IMR-90 (cell line): ENCODE measurements around the gene PFDN6. TPM values are rescaled to one million over a fixed set of nuclear protein-coding genes. Genes with fewer than 3 reads are reported as not detected.
A peak's percentile ranks its signal among the peaks of the same experiment; 100 is the strongest.

Source experiments
- ATAC-seq: fragments of 200-7000 bp; cut with Tn5 transposase; 2 replicates; pipeline ENCODE4 v1.9.1; 2020; ENCODE audit warnings: low read depth, mild to moderate bottlenecking, moderate library complexity
- BruUV-seq: library from RNA; stranded (reverse); fragments of 400-500 nt; replicated peaks from 2 replicates; lab custom pipeline; 2021; lab: Mats Ljungman, UMichigan
- CTCF ChIA-PET: fragments of 300-600 bp; formaldehyde crosslinking; extraction: SDS; loops from one replicate; lab custom pipeline; 2021; ENCODE audit warnings: antibody characterized with exemption; lab: Yijun Ruan, JAX
- POLR2A ChIA-PET: fragments of 300-600 bp; sonication (Branson Sonifier 250); formaldehyde crosslinking; loops from one replicate; lab custom pipeline; 2022; ENCODE audit warnings: antibody characterized with exemption; ENCODE audit not compliant: unreplicated experiment; lab: Charles Lee
- DNase-seq: peaks from one replicate; pipeline ENCODE4 v3.0.0; 2013
- H2AFZ ChIP-seq: replicated peaks from 2 replicates; pipeline ENCODE3; 2013; ENCODE audit warnings: low read length, mild to moderate bottlenecking; ENCODE audit not compliant: poor library complexity
- H2AK5ac ChIP-seq: 2 replicates; pipeline ENCODE4 v1.6.1; 2013; ENCODE audit warnings: low read depth, low read length, inconsistent platforms
- H2AK9ac ChIP-seq: replicated peaks from 2 replicates; pipeline ENCODE3; 2013; ENCODE audit warnings: mild to moderate bottlenecking, low read depth, low read length, moderate library complexity; ENCODE audit not compliant: poor library complexity
- H2BK120ac ChIP-seq: 2 replicates; pipeline ENCODE4 v1.6.1; 2013; ENCODE audit warnings: low read depth, low read length, inconsistent platforms
- H2BK15ac ChIP-seq: 3 replicates; pipeline ENCODE4 v1.6.1; 2013; ENCODE audit warnings: low read depth, low read length, inconsistent platforms
- H2BK20ac ChIP-seq: 2 replicates; pipeline ENCODE4 v1.6.1; 2013; ENCODE audit warnings: low read depth, mild to moderate bottlenecking, inconsistent platforms, low read length, moderate library complexity
- H2BK5ac ChIP-seq: 2 replicates; pipeline ENCODE4 v1.6.1; 2013; ENCODE audit warnings: mild to moderate bottlenecking, low read depth, low read length, inconsistent platforms; ENCODE audit not compliant: poor library complexity, severe bottlenecking
- H3K14ac ChIP-seq: replicated peaks from 2 replicates; pipeline ENCODE4 v1.6.1; 2013; ENCODE audit warnings: low read depth, low read length, inconsistent platforms
- H3K18ac ChIP-seq: 2 replicates; pipeline ENCODE4 v1.6.1; 2013; ENCODE audit warnings: low read depth, low read length, control low read depth
- H3K23ac ChIP-seq: 2 replicates; pipeline ENCODE4 v1.6.1; 2013; ENCODE audit warnings: low read depth, low read length, inconsistent platforms
- H3K27ac ChIP-seq: 2 replicates; pipeline ENCODE4 v1.5.1; 2013; ENCODE audit warnings: mild to moderate bottlenecking, control low read depth, low read length; ENCODE audit not compliant: insufficient read depth
- H3K27me3 ChIP-seq: 2 replicates; pipeline ENCODE4 v1.6.1; 2013; ENCODE audit warnings: low read length; ENCODE audit not compliant: control insufficient read depth, insufficient read depth
- H3K36me3 ChIP-seq: 2 replicates; pipeline ENCODE4 v1.6.1; 2013; ENCODE audit warnings: low read length, mixed read lengths; ENCODE audit not compliant: control insufficient read depth, insufficient read depth
- H3K4ac ChIP-seq: 2 replicates; pipeline ENCODE4 v1.6.1; 2013; ENCODE audit warnings: low read depth, low read length, inconsistent platforms
- H3K4me1 ChIP-seq: 2 replicates; pipeline ENCODE4 v1.6.1; 2013; ENCODE audit warnings: low read length, mixed read lengths; ENCODE audit not compliant: control insufficient read depth, insufficient read depth
- H3K4me2 ChIP-seq: 2 replicates; pipeline ENCODE4 v1.6.1; 2013; ENCODE audit warnings: low read depth, mild to moderate bottlenecking, control low read depth, low read length, moderate library complexity
- H3K4me3 ChIP-seq: 2 replicates; pipeline ENCODE4 v1.5.1; 2013; ENCODE audit warnings: low read depth, mild to moderate bottlenecking, control low read depth, low read length, moderate library complexity; ENCODE audit not compliant: insufficient read depth
- H3K56ac ChIP-seq: 2 replicates; pipeline ENCODE4 v1.6.1; 2013; ENCODE audit warnings: low read length, inconsistent platforms; ENCODE audit not compliant: insufficient read depth; ENCODE audit errors: extremely low read depth
- H3K79me1 ChIP-seq, 2 experiments: 2 replicates each; pipeline ENCODE4 v1.6.1; 2013; ENCODE audit warnings: low read length in 2 of 2, inconsistent platforms in 1 of 2, low read depth in 1 of 2
- H3K9ac ChIP-seq: 2 replicates; pipeline ENCODE4 v1.6.1; 2013; ENCODE audit warnings: low read depth, low read length, control low read depth
- H3K9me1 ChIP-seq: 2 replicates; pipeline ENCODE4 v1.6.1; 2013; ENCODE audit warnings: low read length, inconsistent platforms; ENCODE audit not compliant: insufficient read depth
- H3K9me3 ChIP-seq: 2 replicates; pipeline ENCODE4 v1.6.1; 2013; ENCODE audit warnings: low read length; ENCODE audit not compliant: control insufficient read depth, insufficient read depth
- H4K20me1 ChIP-seq: 2 replicates; pipeline ENCODE4 v1.6.1; 2013; ENCODE audit warnings: low read length, inconsistent platforms; ENCODE audit not compliant: insufficient read depth
- H4K5ac ChIP-seq: 2 replicates; pipeline ENCODE4 v1.6.1; 2013; ENCODE audit warnings: mild to moderate bottlenecking, low read depth, low read length, control low read depth
- H4K8ac ChIP-seq, 2 experiments: 2 replicates each; pipeline ENCODE4 v1.6.1; 2013; ENCODE audit warnings: low read depth in 2 of 2, low read length in 2 of 2, control low read depth in 1 of 2, inconsistent platforms in 1 of 2
- H4K91ac ChIP-seq: 2 replicates; pipeline ENCODE4 v1.6.1; 2013; ENCODE audit warnings: low read depth, low read length, inconsistent platforms; ENCODE audit not compliant: insufficient read depth
- MXI1 ChIP-seq: IDR thresholded peaks from 2 replicates; pipeline ENCODE4 v1.6.1; 2012; ENCODE audit warnings: low read depth, mild to moderate bottlenecking, low read length, moderate library complexity, borderline replicate concordance
- WGBS, 2 experiments: methylation state at CpG; one replicate each; pipeline versions ENCODE4 v1.1.5 to v1.1.7; 2013; ENCODE audit warnings: missing lambda C conversion rate in 2 of 2; ENCODE audit not compliant: insufficient read length in 1 of 2; ENCODE audit errors: extremely low coverage in 2 of 2; 5-methylcytosine and 5-hydroxymethylcytosine counted together
- dilution Hi-C: fragments of 300-500 bp; cut with HindIII; formaldehyde crosslinking; loops from one replicate; pipeline ENCODE4 v1.14.3; 2018; ENCODE audit warnings: low sequenced_read_pairs; ENCODE audit not compliant: unreplicated experiment
- in situ Hi-C: fragments of 300-500 bp; cut with MboI; formaldehyde crosslinking; loops from 3 replicates; pipeline ENCODE4 v1.14.3; 2019; ENCODE audit warnings: low sequenced_read_pairs, inconsistent platforms, mixed read lengths
- intact Hi-C: fragments of 100-400 bp; cut with micrococcal nuclease; formaldehyde crosslinking; loops from 2 replicates; pipeline ENCODE4 v1.10.0; 2022
- polyA plus RNA-seq, 3 experiments: library from polyadenylated mRNA; depleted of rRNA; stranded (reverse); fragments of >200 nt; gene quantifications; 2 replicates each; pipeline ENCODE4 v1.2.3, GENCODE V29; 2012; ENCODE audit warnings: low replicate concordance in 1 of 3
- total RNA-seq: library from RNA; depleted of rRNA; stranded (reverse); fragments of >200 nt; gene quantifications from 2 replicates; pipeline ENCODE4 v1.2.3, GENCODE V29; 2012

The PFDN6 gene
- total and polyA plus RNA-seq, 2 of the 4 experiments (the other 2 are of a cell fraction), result 24.4 to 92.1 TPM

GRCh38 chr6:33290459-33290858, 1.1 kb downstream of the PFDN6 start:
- H3K9me1 ChIP-seq, result peaks cover 3% of the 10 kb centered on the region; the same call in 1 of the 2 replicates
- H2BK15ac ChIP-seq, result no peak overlapping the region
- H4K91ac ChIP-seq, result no peak overlapping the region
- H3K23ac ChIP-seq, result no peak overlapping the region
- H3K79me1 ChIP-seq, result peaks cover 27 to 53% of the 10 kb centered on the region in 2 experiments
- no peak for ATAC-seq
- H2AK9ac ChIP-seq, result peak overlapping the region; percentile 91
- WGBS, 2 experiments, result 91% methylated on average over 4 of the region's 7 CpGs; no CpG with 5 or more reads in 1 of the 2 experiments
- H3K27me3 ChIP-seq, result no peaks in the 10 kb centered on the region
- H3K4me3 ChIP-seq, result no peak overlapping the region
- H3K9me3 ChIP-seq, result no peaks in the 10 kb centered on the region
- ChIA-PET CTCF (no interaction called here), POLR2A (no interaction called here)
- in situ Hi-C loops (no loop called here), dilution Hi-C loops (no loop called here), intact Hi-C loops (no loop called here)
- H2AFZ ChIP-seq, result no peak overlapping the region
- H2AK5ac ChIP-seq, result no peak overlapping the region
- H4K20me1 ChIP-seq, result no peaks in the 10 kb centered on the region
- no peak overlapping the region for H3K4ac ChIP-seq
- H2BK120ac ChIP-seq, result no peak overlapping the region
- H4K5ac ChIP-seq, result no peak overlapping the region
- peak overlapping the region; percentile 53 to 94; a peak in 2 of 4 replicates for H4K8ac ChIP-seq
- no peak for TF ChIP-seq MXI1
- no peak overlapping the region for H3K56ac ChIP-seq
- H3K4me1 ChIP-seq, result peaks cover 7% of the 10 kb centered on the region
- no peak overlapping the region for H2BK20ac ChIP-seq
- H3K36me3 ChIP-seq, result peaks cover 36% of the 10 kb centered on the region
- no peak overlapping the region for H3K14ac ChIP-seq
- H3K4me2 ChIP-seq, result peak overlapping the region; percentile 97; the same call in 1 of the 2 replicates
- H2BK5ac ChIP-seq, result no peak overlapping the region
- H3K9ac ChIP-seq, result no peak overlapping the region
- no peak for DNase-seq
- no peak overlapping the region for H3K27ac ChIP-seq
- BruUV-seq, result no TSS peak
- H3K18ac ChIP-seq, result no peak overlapping the region
